HCT116 (cell line): Measurements from ENCODE around the gene IGLL5. TPM values are rescaled to one million over a fixed set of nuclear protein-coding genes. Genes with fewer than 3 reads are reported as not detected.

Experiments used
- ATAC-seq: fragments of 200-7000 bp; cut with Tn5 transposase; 2 replicates; pipeline ENCODE4 v1.9.1; 2020; ENCODE audit warnings: mild to moderate bottlenecking, moderate library complexity
- BruUV-seq: library from RNA; stranded (reverse); fragments of 400-500 nt; replicated peaks from 2 replicates; lab custom pipeline; 2021; lab: Mats Ljungman, UMichigan
- CTCF ChIA-PET: fragments of 300-600 bp; sonication (Branson Sonifier 250); formaldehyde crosslinking; loops from one replicate; lab custom pipeline; 2021; ENCODE audit warnings: antibody characterized with exemption; lab: Charles Lee
- POLR2A ChIA-PET: fragments of 300-600, 350-600 bp; sonication (Branson Sonifier 250); formaldehyde crosslinking; loops from one replicate; lab custom pipeline; 2021; ENCODE audit warnings: antibody characterized with exemption; lab: Charles Lee
- RAD21 ChIA-PET, 2 experiments: fragments of 300-600 bp; sonication (Branson Sonifier 250); formaldehyde crosslinking; loops; one replicate each; lab custom pipeline; 2023; ENCODE audit warnings: low total read pairs in 2 of 2; ENCODE audit not compliant: uncharacterized antibody in 2 of 2, unreplicated experiment in 2 of 2, low non-redundant PET in 1 of 2; lab: Charles Lee
- DNase-seq: peaks from one replicate; pipeline ENCODE4 v3.0.0-alpha.2; 2010; ENCODE audit warnings: low read depth, low spot score
- H2AFZ ChIP-seq: fragments of 200-600 bp; shearing (Covaris generic), sonication (generic); 2 replicates; pipeline ENCODE4 v1.6.1; 2017; ENCODE audit warnings: low read depth, mixed run types, mixed read lengths, antibody characterized with exemption, low read length; ENCODE audit not compliant: poor library complexity, severe bottlenecking
- H3K27ac ChIP-seq: 2 replicates; pipeline ENCODE4 v1.5.1; 2012; ENCODE audit warnings: low read depth, low read length
- H3K27me3 ChIP-seq: fragments of 200-600 bp; sonication (generic); 2 replicates; pipeline ENCODE4 v1.6.1; 2016; ENCODE audit warnings: mixed run types, low read length, mixed read lengths; ENCODE audit not compliant: insufficient read depth
- H3K36me3 ChIP-seq, 2 experiments: fragments of 200-500 bp in 1 of 2; fragments of 200-600 bp in 1 of 2; sonication (Bioruptor generic) in 1 of 2; sonication (generic) in 1 of 2; 2 replicates each; pipeline versions ENCODE4 v1.5.1 to v1.6.1; 2014 to 2016; ENCODE audit warnings: low read length in 2 of 2, inconsistent platforms in 1 of 2, mixed read lengths in 1 of 2, mixed run types in 1 of 2; ENCODE audit not compliant: insufficient read depth in 2 of 2, control insufficient read depth in 1 of 2
- H3K4me1 ChIP-seq, 2 experiments: fragments of 200-600 bp in 1 of 2; sonication (generic) in 1 of 2; 2 replicates each; pipeline versions ENCODE4 v1.5.1 to v1.6.1; 2012 to 2017; ENCODE audit warnings: low read length in 2 of 2, inconsistent platforms in 1 of 2, mild to moderate bottlenecking in 1 of 2, mixed read lengths in 1 of 2, mixed run types in 1 of 2, moderate library complexity in 1 of 2; ENCODE audit not compliant: insufficient read depth in 2 of 2, control insufficient read depth in 1 of 2
- H3K4me2 ChIP-seq: fragments of 200-600 bp; sonication (generic); 2 replicates; pipeline ENCODE4 v1.6.1; 2017; ENCODE audit warnings: mixed run types, low read length, mixed read lengths
- H3K4me3 ChIP-seq, 2 experiments: fragments of 200-600 bp in 1 of 2; sonication (generic) in 1 of 2; replicated peaks in 1 of 2; 2 replicates each; pipeline ENCODE4 v1.5.1; 2011 to 2016; ENCODE audit warnings: low read length in 2 of 2, control low read depth in 1 of 2, low read depth in 1 of 2, mild to moderate bottlenecking in 1 of 2, mixed read lengths in 1 of 2, mixed run types in 1 of 2
- H3K79me2 ChIP-seq: fragments of 200-600 bp; sonication (generic); 2 replicates; pipeline ENCODE4 v1.6.1; 2017; ENCODE audit warnings: mild to moderate bottlenecking, mixed run types, low read length, moderate library complexity, mixed read lengths; ENCODE audit not compliant: insufficient read depth
- H3K9ac ChIP-seq: fragments of 200-600 bp; sonication (generic); 2 replicates; pipeline ENCODE4 v1.6.1; 2016; ENCODE audit warnings: low read length, mixed read lengths
- H3K9me2 ChIP-seq: fragments of 200-600 bp; sonication (generic), shearing (Covaris generic); 2 replicates; pipeline ENCODE4 v1.6.1; 2017; ENCODE audit warnings: mixed run types, mild to moderate bottlenecking, moderate library complexity; ENCODE audit not compliant: insufficient read depth
- H3K9me3 ChIP-seq, 2 experiments: fragments of 200-500 bp in 1 of 2; fragments of 200-600 bp in 1 of 2; sonication (Bioruptor generic) in 1 of 2; sonication (generic) in 1 of 2; 2 replicates each; pipeline ENCODE4 v1.6.1; 2014 to 2017; ENCODE audit warnings: low read length in 2 of 2, mixed read lengths in 2 of 2, inconsistent platforms in 1 of 2, low read depth in 1 of 2, mild to moderate bottlenecking in 1 of 2, mixed run types in 1 of 2, moderate library complexity in 1 of 2; ENCODE audit not compliant: control insufficient read depth in 1 of 2, insufficient read depth in 1 of 2
- H4K20me1 ChIP-seq: fragments of 200-600 bp; sonication (generic), shearing (Covaris generic); 2 replicates; pipeline ENCODE4 v1.6.1; 2017; ENCODE audit warnings: mixed run types, mild to moderate bottlenecking, moderate library complexity; ENCODE audit not compliant: insufficient read depth
- CEBPB ChIP-seq: IDR thresholded peaks from 2 replicates; pipeline ENCODE4 v1.6.1; 2012; ENCODE audit warnings: low read depth
- ELF1 ChIP-seq: IDR thresholded peaks from 2 replicates; pipeline ENCODE4 v1.6.1; 2012; ENCODE audit warnings: low read depth, borderline replicate concordance
- EZH2 ChIP-seq: fragments of 200-600 bp; sonication (generic); IDR thresholded peaks from 2 replicates; pipeline ENCODE4 v1.6.1; 2017; ENCODE audit warnings: antibody characterized with exemption, mixed run types
- EZH2phosphoT487 ChIP-seq: fragments of 200-600 bp; IDR thresholded peaks from 2 replicates; pipeline ENCODE4 v1.6.1; 2018; ENCODE audit warnings: antibody characterized with exemption, borderline replicate concordance
- FOSL1 ChIP-seq: IDR thresholded peaks from 2 replicates; pipeline ENCODE4 v1.6.1; 2012; ENCODE audit warnings: low read depth
- JUND ChIP-seq: IDR thresholded peaks from 2 replicates; pipeline ENCODE4 v1.6.1; 2012
- POLR2A ChIP-seq: IDR thresholded peaks from 2 replicates; pipeline ENCODE4 v1.7.0; 2011; ENCODE audit warnings: borderline replicate concordance; ENCODE audit not compliant: insufficient read depth, insufficient read length; ENCODE audit errors: extremely low read depth
- SIN3A ChIP-seq: IDR thresholded peaks from 2 replicates; pipeline ENCODE4 v1.6.1; 2012; ENCODE audit warnings: low read depth
- SP1 ChIP-seq: IDR thresholded peaks from 2 replicates; pipeline ENCODE4 v1.6.1; 2012; ENCODE audit warnings: low read depth
- SRF ChIP-seq: IDR thresholded peaks from 2 replicates; pipeline ENCODE4 v1.6.1; 2012; ENCODE audit warnings: low read depth
- YY1 ChIP-seq: IDR thresholded peaks from 2 replicates; pipeline ENCODE4 v1.6.1; 2011; ENCODE audit warnings: low read length, low read depth, moderate library complexity, mild to moderate bottlenecking; ENCODE audit not compliant: insufficient replicate concordance; ENCODE audit errors: extremely low read depth
- ZFX ChIP-seq: fragments of 450-650 bp; IDR thresholded peaks from 2 replicates; pipeline ENCODE4 v1.6.1; 2017
- ZNF274 ChIP-seq: fragments of 200-500 bp; sonication (Bioruptor generic); IDR thresholded peaks from 2 replicates; pipeline ENCODE4 v1.6.1; 2014; ENCODE audit warnings: mild to moderate bottlenecking, low read depth, low read length, inconsistent platforms
- intact Hi-C: fragments of 100-400 bp; cut with micrococcal nuclease; formaldehyde crosslinking; loops from 2 replicates; pipeline ENCODE4 v1.10.0; 2022
- total RNA-seq: library from RNA; stranded (reverse); gene quantifications from one replicate; pipeline ENCODE4 v1.2.1, GENCODE V29; 2021; ENCODE audit not compliant: unreplicated experiment
- TF ChIP-seq, protein P1 (sequence below): IDR thresholded peaks from 2 replicates; pipeline ENCODE4 v1.6.1; 2012
- TF ChIP-seq, protein P2 (sequence below): IDR thresholded peaks from 2 replicates; pipeline ENCODE4 v1.6.1; 2011; ENCODE audit warnings: mild to moderate bottlenecking, low read length, moderate library complexity; ENCODE audit not compliant: insufficient replicate concordance; ENCODE audit errors: extremely low read depth
- TF ChIP-seq, protein P3 (sequence below): IDR thresholded peaks from 2 replicates; pipeline ENCODE4 v1.6.1; 2012

The IGLL5 gene
- total RNA-seq, 1 experiment from 2014 or later: not detected

DNA sequence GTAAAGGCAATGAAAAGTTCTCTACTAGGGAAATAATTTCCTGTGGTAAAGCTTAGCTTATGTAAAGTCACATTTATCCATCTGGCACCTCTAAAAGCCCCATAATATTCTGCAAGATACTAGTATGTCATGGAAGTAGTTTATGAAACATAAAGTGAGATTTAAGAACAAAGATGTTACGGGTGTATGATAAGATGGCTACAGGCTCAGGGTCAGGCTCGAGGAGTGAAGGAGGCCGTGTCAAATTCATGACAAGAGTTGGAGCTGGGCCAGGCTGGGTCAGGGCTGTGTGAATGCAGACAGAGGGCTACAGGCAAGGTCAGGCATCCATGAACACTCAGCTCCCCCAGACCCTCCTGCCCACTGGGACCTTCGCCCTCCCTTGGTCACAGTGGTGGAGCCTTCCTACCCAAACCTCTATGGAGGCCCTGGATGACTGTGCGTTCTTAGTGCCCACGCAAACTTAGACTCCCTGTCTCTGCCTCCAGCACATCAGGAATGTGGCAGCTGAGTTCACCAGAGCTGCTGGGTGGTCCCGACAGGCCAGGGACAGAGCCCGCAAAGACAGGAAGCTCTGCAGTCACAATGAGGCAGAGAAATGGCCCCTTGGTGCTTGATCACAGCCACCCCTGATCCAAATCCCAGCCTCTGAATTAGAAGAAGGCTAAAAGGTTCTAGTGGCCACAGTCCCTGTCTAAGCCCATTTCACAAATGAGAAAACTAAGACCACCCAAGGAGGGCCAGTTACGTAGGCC, 14.8 kb downstream of the IGLL5 start:
- BruUV-seq: no TSS peak
- Histone ChIP-seq H4K20me1 (no peaks in the 10 kb centered on the region), H3K79me2 (no peaks in the 10 kb centered on the region), H2AFZ (no peak overlapping the region), H3K4me2 (no peak overlapping the region), H3K27me3 (peaks cover 24% of the 10 kb centered on the region), H3K9me3 (no peaks in the 10 kb centered on the region), H3K9me2 (no peaks in the 10 kb centered on the region), H3K36me3 (no peaks in the 10 kb centered on the region), H3K27ac (no peak overlapping the region), H3K4me3 (no peak overlapping the region), H3K4me1 (no peaks in the 10 kb centered on the region), H3K9ac (no peak overlapping the region)
- POLR2A ChIA-PET: no interaction called here
- ATAC-seq: no peak
- TF ChIP-seq FOSL1 (no peak), POLR2A (no peak), JUND (no peak), ELF1 (no peak), SRF (no peak), SP1 (no peak), EZH2 (no peak), CEBPB (no peak), ZNF274 (no peak), YY1 (no peak), EZH2phosphoT487 (no peak), SIN3A (no peak), ZFX (no peak)
- TF ChIP-seq, protein P1, sequence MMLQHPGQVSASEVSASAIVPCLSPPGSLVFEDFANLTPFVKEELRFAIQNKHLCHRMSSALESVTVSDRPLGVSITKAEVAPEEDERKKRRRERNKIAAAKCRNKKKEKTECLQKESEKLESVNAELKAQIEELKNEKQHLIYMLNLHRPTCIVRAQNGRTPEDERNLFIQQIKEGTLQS: no peak
- TF ChIP-seq, protein P2, sequence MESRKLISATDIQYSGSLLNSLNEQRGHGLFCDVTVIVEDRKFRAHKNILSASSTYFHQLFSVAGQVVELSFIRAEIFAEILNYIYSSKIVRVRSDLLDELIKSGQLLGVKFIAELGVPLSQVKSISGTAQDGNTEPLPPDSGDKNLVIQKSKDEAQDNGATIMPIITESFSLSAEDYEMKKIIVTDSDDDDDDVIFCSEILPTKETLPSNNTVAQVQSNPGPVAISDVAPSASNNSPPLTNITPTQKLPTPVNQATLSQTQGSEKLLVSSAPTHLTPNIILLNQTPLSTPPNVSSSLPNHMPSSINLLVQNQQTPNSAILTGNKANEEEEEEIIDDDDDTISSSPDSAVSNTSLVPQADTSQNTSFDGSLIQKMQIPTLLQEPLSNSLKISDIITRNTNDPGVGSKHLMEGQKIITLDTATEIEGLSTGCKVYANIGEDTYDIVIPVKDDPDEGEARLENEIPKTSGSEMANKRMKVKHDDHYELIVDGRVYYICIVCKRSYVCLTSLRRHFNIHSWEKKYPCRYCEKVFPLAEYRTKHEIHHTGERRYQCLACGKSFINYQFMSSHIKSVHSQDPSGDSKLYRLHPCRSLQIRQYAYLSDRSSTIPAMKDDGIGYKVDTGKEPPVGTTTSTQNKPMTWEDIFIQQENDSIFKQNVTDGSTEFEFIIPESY: no peak
- TF ChIP-seq, protein P3, sequence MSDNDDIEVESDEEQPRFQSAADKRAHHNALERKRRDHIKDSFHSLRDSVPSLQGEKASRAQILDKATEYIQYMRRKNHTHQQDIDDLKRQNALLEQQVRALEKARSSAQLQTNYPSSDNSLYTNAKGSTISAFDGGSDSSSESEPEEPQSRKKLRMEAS: no peak
- RAD21 ChIA-PET: no interaction called here
- intact Hi-C loops: no loop called here
- CTCF ChIA-PET: interaction anchor here (1.6 kb wide), 1 partner anchor 18 kb away, joined by 4 read pairs; no protein-coding TSS in a partner anchor
- no peak for DNase-seq
